SH-SY5Y (cell line): ENCODE results near the gene ZNF441.

Experiments used
- GATA2 ChIP-seq: IDR thresholded peaks from 2 replicates; pipeline ENCODE4 v1.6.1; 2011; ENCODE audit warnings: mild to moderate bottlenecking, low read depth, low read length
- GATA3 ChIP-seq: IDR thresholded peaks from 2 replicates; pipeline ENCODE4 v1.6.1; 2011; ENCODE audit warnings: low read depth, mild to moderate bottlenecking, low read length, moderate library complexity

DNA sequence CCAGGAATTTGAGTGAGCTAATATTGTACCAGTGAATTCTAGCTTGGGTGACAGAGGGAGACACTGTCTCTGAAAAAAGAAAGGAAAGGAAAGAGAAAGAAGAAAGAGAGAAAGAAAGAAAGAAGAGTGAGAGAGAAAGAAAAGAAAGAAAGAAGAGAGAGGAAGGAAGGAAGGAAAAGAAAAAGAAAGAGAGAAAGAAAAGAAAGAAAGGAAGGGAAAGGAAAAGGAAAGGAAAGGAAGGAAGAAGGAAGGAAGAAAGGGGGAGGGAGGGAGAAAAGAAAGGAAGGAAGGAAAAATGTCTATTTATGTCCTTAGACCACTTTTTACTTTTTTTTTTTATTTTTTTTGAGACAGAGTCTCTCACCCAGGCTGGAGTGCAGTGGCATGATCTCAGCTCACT lies 26.1 kb downstream of the ZNF441 start:
- no peak for TF ChIP-seq GATA2
- no peak for TF ChIP-seq GATA3
